T1000 (cell line): ENCODE measurements around the gene LRSAM1.
"Not testable (repeated sequence)": the region's sequence is repeated elsewhere in the genome, so short reads cannot be mapped to it uniquely, and the experiment has no call there.

Source experiments
- DNase-seq: peaks from one replicate; lab custom pipeline; 2025; ENCODE audit warnings: mixed read lengths; lab: John Stamatoyannopoulos, UW

Gene LRSAM1

DNA sequence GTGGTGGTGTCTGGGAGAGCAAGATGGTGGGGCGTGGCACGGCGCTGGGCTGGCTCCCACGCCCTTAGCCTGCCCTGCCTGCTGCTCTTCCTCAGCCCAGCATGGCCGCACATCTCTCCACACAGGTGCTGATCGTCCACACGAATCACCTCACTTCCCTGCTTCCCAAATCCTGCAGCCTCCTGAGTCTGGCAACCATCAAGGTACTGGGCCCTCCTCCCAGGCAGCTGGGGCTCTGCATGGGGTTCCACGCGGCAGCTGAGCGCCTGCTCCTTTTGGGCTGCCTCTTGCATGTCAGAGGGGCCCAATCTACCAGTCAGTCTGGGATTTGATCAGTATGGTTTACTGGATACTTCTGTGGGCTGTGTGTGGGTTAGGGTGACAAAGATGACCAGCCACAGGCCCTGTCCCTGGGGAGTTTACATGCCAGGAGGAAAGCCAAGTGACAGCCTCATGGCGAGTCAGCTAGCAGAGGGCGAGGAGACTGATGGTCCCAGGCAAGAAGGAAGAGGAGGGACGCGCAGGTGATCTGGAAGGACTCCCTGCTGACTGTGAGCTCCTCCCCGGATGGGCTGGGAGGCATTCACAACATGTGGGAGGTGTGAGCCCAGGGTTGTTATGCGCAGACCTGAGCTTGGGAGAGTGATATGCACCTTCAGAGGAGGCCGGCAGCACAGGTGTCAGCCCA is 6.0 kb downstream of the LRSAM1 start:
- no peak for DNase-seq

DNA sequence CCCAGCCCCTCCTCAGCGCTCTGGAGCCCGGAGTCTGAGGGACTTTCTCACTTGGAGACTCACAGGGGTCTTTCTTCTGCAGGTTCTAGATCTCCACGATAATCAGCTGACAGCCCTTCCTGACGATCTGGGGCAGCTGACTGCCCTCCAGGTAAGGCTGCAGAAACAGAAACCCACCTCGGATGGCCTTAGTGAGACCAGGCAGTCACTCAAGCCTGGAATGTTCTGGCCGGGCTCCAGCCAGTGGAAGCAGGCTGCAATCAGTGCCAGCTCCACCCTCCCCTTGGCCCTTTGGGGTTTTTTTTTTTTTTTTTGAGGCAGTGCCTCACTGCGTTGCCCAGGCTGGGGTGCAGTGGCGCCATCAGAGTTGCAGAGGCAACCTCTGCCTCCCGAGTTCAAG is 7.6 kb downstream of the LRSAM1 start:
- DNase-seq, result no peak

DNA sequence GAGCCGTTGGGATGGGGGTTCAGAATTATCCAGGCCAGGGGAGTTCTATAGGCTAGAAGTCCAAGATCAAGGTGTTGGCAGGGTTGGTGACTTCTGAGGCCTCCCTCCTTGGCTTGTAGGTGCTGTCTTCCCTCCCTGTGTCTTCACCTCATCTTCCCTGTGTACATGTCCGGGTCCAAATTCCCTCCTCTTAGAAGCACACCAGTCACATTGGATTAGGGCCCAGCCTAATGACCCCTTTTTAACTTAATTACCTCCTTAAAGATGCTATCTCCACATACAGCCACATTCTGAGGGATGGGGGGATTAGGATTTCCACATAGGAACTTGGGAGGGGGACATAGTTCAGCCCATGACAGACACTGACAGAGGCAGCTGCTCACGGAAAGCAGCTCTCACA is 12.1 kb downstream of the LRSAM1 start:
- no peak for DNase-seq

DNA sequence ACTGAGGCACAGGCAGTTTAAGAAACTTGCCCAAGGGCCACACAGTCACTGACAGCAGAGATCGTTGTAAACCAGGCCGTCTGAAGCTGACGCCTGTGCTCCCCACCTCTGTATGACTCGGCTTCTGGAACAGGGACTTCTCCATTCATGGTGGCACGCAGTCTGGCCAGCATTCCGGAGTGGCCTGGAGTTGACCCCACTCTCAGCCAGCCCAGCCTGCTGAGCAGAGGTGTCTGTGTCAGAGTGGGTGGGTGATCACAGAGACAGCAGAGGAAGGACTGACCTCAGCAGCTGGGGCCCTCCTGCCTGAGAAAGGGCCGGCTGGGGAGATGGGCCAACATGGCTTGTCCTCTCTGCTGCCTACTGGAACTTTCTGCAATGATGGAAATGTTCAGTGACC is 12.6 kb downstream of the LRSAM1 start:
- DNase-seq, result no peak

DNA sequence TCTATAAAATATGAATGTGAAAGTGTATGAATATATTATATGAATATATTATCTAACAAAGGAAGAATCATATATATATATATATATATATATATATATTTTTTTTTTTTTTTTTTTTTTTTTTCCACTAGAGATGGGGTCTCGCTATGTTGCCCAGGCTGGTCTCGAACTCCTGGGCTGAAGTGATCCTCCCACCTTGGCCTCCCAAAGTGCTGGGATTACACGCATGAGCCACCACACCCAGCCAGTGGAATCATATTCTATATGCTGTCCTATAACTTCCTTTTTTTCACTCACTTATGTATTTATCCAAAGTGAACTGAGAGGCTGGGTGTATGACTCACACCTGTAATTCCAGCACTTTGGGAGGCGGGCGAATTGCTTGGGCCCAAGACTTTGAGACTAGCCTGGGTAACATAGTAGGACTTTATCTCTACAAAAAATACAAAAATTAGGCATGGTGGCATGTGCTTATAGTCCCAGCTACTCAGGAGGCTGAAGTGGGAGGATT is 15.2 kb downstream of the LRSAM1 start:
- not testable (repeated sequence) for DNase-seq

DNA sequence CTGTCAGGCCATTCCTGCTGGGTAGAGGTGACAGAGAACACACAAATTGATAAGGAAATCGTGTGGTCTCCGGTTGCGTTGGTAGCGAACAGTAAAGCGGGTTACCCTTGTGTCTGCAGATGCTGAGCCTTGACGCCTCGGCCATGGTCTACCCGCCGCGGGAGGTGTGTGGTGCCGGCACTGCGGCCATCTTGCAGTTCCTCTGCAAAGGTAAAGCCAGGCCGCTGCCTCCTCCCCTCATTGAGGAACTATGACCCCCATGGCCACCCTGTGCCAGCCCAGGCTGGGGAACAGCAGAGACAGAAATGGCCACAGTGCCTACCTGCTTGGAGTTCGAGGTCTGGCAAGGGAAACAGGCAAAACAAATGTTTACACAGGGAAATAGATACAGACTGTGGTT is 16.3 kb downstream of the LRSAM1 start:
- DNase-seq, result no peak

DNA sequence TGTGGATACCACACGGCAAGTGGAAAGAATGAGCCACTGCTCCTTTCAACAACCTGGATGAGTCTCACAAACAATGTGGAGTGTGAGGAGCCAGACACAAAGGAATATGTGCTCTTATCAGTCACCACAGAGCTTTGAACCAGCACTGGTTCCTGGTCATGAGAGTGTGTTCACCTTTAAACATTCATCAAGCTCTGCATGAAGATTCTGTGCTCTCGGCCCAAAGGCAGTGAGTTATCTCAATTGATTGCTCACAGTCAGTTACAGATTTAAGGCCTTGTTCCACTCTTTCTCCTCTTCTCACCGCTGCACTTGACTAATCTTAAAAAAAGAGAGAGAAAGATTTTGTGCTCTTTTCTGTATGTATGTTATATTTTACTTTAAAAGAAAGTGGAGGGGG is 19.4 kb downstream of the LRSAM1 start:
- DNase-seq, result no peak

DNA sequence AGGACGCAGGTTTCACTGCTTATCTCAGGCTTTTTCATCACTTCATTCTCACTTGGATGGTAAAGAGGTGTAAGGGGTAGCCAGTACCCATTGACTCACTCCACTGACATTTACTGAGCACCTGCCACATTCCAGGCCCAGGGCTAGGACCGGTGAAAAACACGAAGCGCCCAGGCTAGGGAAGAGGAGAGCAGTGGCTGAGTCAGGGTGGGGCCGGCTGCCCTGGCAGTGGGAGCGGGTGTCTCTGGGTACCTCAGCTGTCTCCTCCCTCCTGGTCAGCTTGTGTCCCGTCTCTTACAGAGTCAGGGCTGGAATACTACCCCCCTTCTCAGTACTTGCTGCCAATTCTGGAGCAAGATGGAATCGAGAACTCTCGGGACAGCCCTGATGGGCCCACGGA is 22.2 kb downstream of the LRSAM1 start:
- DNase-seq, result no peak

DNA sequence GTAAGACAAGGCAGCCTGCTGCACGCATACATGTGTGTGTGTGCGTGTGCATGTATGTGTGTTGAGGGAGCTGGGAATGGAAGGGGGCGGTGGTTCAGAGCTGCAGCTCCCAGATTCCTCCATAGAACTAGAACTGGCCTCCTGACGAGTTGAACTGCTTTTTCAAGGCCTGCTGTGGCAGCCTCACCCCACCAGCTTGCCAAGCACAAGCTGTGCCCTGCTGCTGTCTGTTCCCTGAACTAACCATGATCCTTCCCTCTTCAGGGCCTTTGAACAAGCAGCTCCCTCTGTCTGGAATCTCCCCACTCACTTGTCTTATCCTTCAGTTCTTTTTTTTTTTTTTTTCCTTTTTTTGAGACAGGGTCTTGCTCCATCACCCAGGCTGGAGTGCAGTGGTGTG is 22.6 kb downstream of the LRSAM1 start:
- no peak for DNase-seq

DNA sequence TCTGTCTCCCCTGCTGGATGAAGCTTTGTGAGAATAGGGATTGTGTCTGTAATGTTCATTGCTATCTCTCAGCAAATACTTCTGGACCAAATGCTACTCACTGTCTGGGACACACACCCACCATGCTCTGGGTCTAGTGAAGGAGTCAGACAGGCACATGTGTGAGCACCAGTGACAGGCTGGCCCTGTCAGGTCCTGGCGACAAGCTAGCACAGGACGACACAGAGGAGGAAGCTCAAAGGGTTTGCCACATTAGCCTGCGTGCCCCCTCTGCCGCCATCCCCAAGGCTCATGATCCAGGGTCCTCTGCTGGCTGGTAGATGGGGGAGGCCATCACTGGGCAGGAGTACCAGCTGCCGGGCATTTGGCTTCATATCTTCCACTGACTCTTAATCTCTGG is 23.3 kb downstream of the LRSAM1 start:
- no peak for DNase-seq

DNA sequence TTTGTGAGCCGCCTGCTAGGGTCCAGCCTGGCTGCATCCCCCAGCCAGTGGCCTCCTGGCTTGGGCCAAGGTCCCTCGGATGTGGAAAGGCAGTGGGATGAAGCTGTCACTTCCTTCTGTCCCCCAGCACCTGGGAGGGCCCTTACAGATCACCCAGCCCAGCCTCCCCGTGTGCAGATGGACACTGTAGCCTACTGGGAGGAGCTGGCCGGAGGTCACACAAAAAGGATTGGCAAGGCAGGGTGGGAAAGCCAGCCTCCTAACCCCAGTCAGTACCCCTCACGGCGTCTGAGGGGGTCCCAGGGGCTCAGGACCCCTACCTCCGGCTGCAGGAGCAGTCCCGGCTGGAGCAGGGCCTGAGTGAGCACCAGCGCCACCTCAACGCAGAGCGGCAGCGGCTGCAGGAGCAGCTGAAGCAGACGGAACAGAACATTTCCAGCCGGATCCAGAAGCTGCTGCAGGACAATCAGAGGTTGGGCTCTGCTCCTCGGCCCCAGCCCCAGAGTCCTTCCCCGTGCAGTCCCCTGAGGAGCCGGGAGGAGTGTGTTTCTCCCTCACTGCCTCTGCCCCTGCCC is 28.3 kb downstream of the LRSAM1 start:
- DNase-seq, result no peak

DNA sequence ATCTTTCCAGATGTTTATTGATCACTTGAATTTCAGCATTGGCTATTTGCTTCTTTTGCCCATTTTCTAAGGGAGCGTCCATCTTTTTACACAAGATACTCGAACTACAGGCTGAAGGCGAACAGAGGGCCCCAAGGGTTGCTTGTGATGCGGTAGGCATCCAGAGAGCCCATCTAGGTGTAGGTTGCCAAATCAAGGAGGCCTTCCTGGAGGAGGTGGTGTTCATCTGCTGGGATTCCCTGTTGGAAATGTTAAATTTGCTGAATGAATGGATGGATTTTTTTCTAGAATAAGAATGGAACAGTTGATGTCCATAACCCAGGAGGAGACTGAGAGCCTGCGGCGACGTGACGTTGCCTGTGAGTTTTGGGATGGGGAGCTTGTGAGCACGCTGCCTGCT is 31.4 kb downstream of the LRSAM1 start:
- no peak for DNase-seq

DNA sequence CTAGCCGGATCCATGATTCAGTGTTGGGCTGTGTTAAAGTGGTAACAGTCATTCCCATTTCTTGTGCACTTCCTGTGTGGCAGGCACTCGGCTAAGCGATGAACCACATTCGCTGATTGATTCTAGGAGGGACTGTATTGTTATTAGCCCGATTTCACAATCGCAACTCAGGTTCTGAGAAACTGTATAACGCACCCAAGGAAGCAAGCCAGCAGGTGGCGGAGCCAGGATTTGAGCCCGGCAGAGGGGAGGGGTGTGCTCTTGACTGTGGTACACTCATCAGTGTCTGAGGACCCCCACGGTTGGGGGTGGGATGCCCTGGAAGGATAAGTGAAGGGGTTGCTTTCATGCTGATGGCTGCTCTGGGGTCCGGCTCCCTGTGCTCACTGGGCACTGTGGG is 34.7 kb downstream of the LRSAM1 start:
- no peak for DNase-seq

DNA sequence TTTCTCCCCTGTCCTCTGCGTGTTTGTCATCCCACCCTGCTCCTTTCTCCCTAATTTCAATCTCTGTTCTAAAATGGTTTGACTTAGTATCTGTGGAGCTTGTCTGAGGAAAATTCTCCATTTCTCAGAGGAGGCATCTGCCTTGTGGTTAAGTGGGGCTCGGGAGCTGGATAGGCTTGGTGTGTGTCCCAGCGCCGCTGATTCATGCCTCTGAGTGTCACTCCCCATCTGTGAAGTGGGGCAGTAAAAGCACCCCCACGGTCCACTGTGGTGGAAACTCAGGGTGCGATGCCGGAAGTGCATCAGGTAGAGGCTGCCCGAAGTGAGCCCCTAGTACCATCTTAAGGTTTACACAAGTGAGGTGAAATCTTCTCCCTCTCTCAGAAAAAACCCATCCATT is 37.6 kb downstream of the LRSAM1 start:
- DNase-seq, result no peak

DNA sequence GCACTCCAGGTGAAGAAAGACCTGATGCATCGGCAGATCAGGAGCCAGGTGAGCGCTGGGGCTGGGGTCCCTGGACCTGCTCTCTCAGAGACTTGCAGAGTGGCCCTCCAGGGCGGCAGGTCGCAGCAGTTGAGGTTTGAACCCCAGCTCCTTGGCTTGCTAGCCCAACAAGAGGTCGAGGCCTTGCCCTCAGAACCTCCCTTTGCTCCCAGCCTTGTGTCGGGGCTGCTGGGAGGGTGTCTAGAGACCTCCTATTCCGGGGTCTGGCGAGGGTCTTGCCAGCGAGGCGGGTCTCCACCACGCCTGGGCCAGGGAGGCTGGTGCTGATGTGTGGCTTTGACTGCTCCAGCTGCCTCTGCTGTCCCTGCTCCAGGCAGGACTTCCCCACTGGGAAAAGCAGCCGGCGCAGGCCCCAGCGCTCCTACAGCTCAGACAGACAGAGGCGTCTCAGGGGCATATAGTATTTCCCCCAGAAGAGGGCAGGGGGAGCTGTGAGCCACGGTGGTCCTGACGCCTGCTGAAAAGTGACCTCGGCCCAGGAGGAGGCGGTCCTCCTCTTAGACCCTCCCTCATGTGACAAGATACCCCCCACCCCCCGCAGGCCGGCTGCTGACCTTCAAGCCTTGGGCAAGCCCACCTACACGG is 38.3 kb downstream of the LRSAM1 start:
- DNase-seq, result no peak

DNA sequence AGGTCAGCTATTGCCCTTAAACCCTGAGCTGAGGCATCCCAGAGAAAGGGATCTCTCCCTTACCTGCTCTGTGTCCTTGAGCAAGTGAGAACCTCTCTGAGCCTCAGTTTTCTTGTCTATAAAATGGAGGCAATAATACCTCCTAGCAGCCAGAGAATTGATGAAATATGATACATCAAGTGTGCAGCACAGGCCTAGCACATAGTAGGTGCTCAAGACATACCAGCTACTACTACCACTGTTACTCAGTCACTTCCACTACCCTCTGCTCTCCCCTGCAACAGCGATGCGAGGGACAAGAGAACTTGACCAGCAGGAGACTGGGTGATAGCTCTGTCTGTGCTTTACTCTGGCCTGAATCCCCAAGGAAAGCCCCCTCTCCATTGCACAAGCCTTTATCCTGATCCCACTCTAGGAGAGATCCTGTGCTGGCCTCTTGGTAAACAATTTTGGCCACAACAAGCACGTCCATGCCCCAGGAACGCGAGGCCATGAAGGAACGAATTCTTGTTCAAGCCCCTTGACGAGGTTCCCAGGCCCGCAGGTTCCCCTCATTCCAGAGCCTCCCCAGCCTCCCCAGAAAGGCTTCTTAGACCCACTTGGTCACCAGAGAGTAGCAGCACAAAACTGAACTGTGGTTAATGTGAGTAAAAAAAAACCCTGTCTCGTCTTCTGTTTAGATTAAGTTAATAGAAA is 39.4 kb downstream of the LRSAM1 start:
- DNase-seq, result no peak

DNA sequence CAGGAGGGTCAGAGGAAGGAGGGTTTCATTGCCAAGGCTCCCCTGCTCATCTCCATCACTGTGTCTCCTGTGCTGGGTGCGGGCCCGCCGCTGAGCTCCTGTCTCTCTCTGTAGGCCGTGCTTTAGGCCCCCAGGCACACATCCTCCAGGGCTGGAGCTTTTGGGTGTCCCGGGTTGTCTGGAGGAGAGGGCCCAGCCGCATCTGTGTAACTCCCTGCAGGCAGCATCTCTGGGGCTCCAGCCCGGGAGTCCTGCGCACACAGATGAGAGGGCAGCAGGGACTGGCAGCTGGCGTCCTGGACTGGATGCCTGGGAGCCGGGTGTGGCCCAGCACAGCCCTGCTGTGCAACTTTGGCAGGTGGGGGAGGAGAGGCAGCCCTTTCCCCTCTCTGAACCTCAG is 40.2 kb downstream of the LRSAM1 start:
- DNase-seq, result no peak

DNA sequence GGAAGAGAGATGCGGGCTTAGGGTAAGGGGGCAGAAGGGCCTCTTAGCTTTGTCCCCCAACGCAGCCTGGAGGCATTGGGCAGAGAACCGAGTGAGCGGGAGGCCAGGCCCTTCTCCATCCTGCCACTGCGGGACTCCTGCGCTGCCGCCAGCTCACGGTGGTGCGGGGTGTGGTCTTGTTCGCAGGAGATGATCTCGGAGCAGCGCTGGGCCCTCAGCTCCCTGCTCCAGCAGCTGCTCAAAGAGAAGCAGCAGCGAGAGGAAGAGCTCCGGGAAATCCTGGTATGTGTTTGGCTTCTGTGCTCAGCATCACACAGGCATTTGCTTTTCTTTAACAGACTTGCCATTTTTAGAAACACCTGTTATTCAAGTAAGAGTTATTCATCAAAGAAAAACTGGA is 41.3 kb downstream of the LRSAM1 start:
- DNase-seq, result no peak

DNA sequence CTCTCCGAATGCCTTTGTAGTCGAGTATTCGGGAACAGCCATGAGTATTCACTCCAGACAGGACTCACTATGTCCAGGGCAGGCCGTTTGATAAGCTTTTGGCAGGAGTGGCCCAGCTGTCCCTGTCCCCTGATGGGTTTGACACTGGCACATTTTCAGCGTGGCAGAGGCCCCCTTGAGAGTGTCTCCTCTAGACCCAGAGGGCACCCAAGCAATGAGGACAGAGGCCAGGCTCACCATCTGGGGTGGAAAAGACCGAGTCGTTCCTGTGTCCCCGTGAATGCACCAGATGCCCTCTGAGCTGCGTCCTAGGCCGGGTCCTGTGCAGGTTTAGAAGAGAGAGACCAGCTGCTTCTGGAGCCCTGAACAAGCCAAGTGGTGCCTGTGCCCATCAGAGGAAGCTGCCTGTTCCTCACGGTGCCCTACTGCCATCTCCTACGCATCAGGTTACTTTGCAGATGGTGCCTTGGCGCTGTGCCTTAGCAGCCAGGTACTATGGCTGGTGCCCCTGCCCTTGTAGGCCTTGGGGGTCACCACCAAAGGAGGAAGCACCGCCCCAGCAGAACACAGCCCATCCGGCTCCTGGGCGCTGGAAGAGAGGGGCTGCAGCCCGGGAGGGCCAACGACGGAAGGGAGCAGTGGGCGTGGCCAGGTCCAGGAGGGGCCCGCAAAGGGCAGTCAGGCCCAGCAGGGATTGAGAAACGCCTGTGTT is 42.4 kb downstream of the LRSAM1 start:
- DNase-seq, result no peak

DNA sequence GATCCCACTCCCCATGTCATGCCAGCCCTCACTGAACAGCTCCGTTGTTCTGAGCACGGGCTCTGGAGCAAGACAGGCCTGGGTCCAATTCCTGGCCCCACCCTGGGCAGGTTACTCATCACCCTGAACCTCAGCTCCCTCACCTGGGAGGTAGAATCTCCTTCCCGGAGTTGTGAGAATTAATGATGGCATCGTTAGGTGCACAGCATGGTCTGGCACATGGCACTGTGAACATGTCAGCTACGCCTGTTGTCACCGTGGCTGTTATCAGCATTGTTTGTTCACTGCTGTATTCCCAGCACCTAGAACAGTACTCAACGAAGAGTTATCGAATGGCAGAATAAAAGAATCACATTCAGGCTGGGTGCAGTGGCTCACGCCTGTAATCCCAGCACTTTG is 43.0 kb downstream of the LRSAM1 start:
- DNase-seq, result no peak

DNA sequence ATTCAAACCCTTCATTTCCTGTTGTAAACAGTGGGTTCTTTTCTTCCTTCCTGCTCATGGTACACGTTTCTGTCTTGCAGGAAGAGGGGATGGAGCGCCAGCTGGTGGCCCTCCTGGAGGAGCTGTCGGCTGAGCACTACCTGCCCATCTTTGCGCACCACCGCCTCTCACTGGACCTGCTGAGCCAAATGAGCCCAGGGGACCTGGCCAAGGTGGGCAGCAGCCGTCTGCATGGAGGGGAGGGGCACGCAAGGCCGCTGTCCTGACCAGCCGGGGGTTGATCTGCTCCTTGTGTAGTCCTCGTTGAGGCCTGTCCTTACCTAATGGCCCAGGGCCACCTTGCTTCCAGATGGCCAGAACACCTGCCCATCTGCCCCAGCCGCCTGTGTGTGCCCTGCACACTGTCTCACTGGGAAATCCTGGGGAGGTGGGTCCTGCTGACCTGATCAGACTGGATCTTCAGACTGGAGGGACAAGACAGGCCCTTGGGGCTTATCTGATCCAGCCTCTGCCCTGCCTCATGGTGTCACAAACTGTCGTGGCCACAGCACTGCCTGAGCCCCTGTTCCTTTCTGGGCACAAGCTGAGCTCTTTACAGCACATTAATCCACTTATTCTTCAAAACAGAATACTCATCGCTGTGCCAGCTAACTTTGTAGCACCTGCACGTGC is 44.7 kb downstream of the LRSAM1 start:
- no peak for DNase-seq

DNA sequence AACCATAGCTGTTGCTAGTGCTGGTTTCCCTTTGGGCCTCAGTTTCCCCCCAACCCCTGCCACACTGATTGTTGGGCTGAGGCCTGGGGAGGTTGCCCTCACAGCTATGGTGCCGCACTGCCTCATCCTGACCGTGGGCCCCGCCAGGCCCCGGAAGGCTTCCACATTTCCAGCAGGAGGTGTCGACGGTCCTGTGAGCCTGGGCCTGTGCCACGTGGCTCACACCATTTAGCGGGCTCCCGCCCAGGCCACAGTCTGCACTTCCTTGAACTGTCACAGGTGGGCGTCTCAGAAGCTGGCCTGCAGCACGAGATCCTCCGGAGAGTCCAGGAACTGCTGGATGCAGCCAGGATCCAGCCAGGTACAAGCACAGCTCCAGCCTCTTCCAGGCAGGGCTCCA is 45.7 kb downstream of the LRSAM1 start:
- DNase-seq, result no peak
